Measurements from ENCODE around the gene MTUS2. TPM values are rescaled to one million over a fixed set of nuclear protein-coding genes. Genes with fewer than 3 reads are reported as not detected.

Gene MTUS2
- polyA plus RNA-seq, 1 donor from 2014 or later: 4.4 TPM

GRCh38 chr13:28983641-28984040, 163.5 kb downstream of the MTUS2 start:
- no peak overlapping the region for H3K9ac ChIP-seq (ENCODE audit: low read length)
- H3K27me3 ChIP-seq (ENCODE audit: insufficient read depth, low read depth, low read length): no peaks in the 10 kb centered on the region
- H3K27ac ChIP-seq (ENCODE audit: low read length): no peak overlapping the region
- no peak overlapping the region for H3K4me2 ChIP-seq (ENCODE audit: low read length)
- H3K79me2 ChIP-seq (replicated peaks; ENCODE audit: insufficient read depth, low read length): no peaks in the 10 kb centered on the region
- no peak overlapping the region for H2AFZ ChIP-seq (ENCODE audit: low read depth, low read length)
- no peaks in the 10 kb centered on the region for H3K9me3 ChIP-seq (ENCODE audit: low read length)
- no peaks in the 10 kb centered on the region for H3F3A ChIP-seq (ENCODE audit: insufficient read depth, low read length, poor library complexity, severe bottlenecking)
- H4K20me1 ChIP-seq (ENCODE audit: insufficient read depth): no peaks in the 10 kb centered on the region
- TF ChIP-seq EZH2 (IDR thresholded peaks at IDR 0.05; ENCODE audit: borderline replicate concordance, insufficient read depth, low read length, poor library complexity, severe bottlenecking) (no peak), MXI1 (conservative IDR thresholded peaks at IDR 0.05; ENCODE audit: poor library complexity, severe bottlenecking) (no peak), POLR2AphosphoS5 (IDR thresholded peaks at IDR 0.05) (no peak), TAF1 (IDR thresholded peaks at IDR 0.05; ENCODE audit: low read depth) (no peak), RAD21 (conservative IDR thresholded peaks at IDR 0.05) (no peak), EP300 (conservative IDR thresholded peaks at IDR 0.05; ENCODE audit: poor library complexity, severe bottlenecking) (no peak), REST (IDR thresholded peaks at IDR 0.05; ENCODE audit: borderline replicate concordance) (no peak), CTCF (IDR thresholded peaks at IDR 0.05; ENCODE audit: poor library complexity, severe bottlenecking) (no peak), SMC3 (conservative IDR thresholded peaks at IDR 0.05; ENCODE audit: poor library complexity) (no peak)
- H3K4me3 ChIP-seq (ENCODE audit: low read length): no peak overlapping the region
- H3K36me3 ChIP-seq (ENCODE audit: insufficient read depth, low read length): no peaks in the 10 kb centered on the region
- H3K9me2 ChIP-seq (ENCODE audit: insufficient read depth, low read length): no peaks in the 10 kb centered on the region

- TF ChIP-seq SMC3 (conservative IDR thresholded peaks at IDR 0.05; ENCODE audit: poor library complexity) (no peak), EP300 (conservative IDR thresholded peaks at IDR 0.05; ENCODE audit: poor library complexity, severe bottlenecking) (no peak)
Measured at GRCh38 chr13:28984326-28984725, 164.2 kb downstream of the MTUS2 start.

GRCh38 chr13:28984825-28985224, 164.7 kb downstream of the MTUS2 start:
- Histone ChIP-seq H3F3A (ENCODE audit: insufficient read depth, low read length, poor library complexity, severe bottlenecking) (no peaks in the 10 kb centered on the region), H3K9ac (ENCODE audit: low read length) (no peak overlapping the region), H3K9me2 (ENCODE audit: insufficient read depth, low read length) (no peaks in the 10 kb centered on the region), H4K20me1 (ENCODE audit: insufficient read depth) (no peaks in the 10 kb centered on the region), H3K79me2 (replicated peaks; ENCODE audit: insufficient read depth, low read length) (no peaks in the 10 kb centered on the region), H3K36me3 (ENCODE audit: insufficient read depth, low read length) (no peaks in the 10 kb centered on the region), H3K4me3 (ENCODE audit: low read length) (no peak overlapping the region), H3K27me3 (ENCODE audit: insufficient read depth, low read depth, low read length) (no peaks in the 10 kb centered on the region), H3K4me2 (ENCODE audit: low read length) (no peak overlapping the region), H2AFZ (ENCODE audit: low read depth, low read length) (no peak overlapping the region), H3K9me3 (ENCODE audit: low read length) (no peaks in the 10 kb centered on the region), H3K27ac (ENCODE audit: low read length) (no peak overlapping the region)
- TF ChIP-seq SMC3 (conservative IDR thresholded peaks at IDR 0.05; ENCODE audit: poor library complexity): no peak
- TF ChIP-seq TAF1 (IDR thresholded peaks at IDR 0.05; ENCODE audit: low read depth): no peak
- no peak for TF ChIP-seq MXI1 (conservative IDR thresholded peaks at IDR 0.05; ENCODE audit: poor library complexity, severe bottlenecking)
- TF ChIP-seq CTCF (IDR thresholded peaks at IDR 0.05; ENCODE audit: poor library complexity, severe bottlenecking): no peak
- no peak for TF ChIP-seq POLR2AphosphoS5 (IDR thresholded peaks at IDR 0.05)
- no peak for TF ChIP-seq EZH2 (IDR thresholded peaks at IDR 0.05; ENCODE audit: borderline replicate concordance, insufficient read depth, low read length, poor library complexity, severe bottlenecking)
- TF ChIP-seq RAD21 (conservative IDR thresholded peaks at IDR 0.05): no peak
- no peak for TF ChIP-seq REST (IDR thresholded peaks at IDR 0.05; ENCODE audit: borderline replicate concordance)
- no peak for TF ChIP-seq EP300 (conservative IDR thresholded peaks at IDR 0.05; ENCODE audit: poor library complexity, severe bottlenecking)

More at GRCh38 chr13:28984326-28984725, 164.2 kb downstream of the MTUS2 start:
- Histone ChIP-seq H3K4me2 (ENCODE audit: low read length) (no peak overlapping the region), H3K27me3 (ENCODE audit: insufficient read depth, low read depth, low read length) (no peaks in the 10 kb centered on the region), H4K20me1 (ENCODE audit: insufficient read depth) (no peaks in the 10 kb centered on the region), H3K9me2 (ENCODE audit: insufficient read depth, low read length) (no peaks in the 10 kb centered on the region), H3K9me3 (ENCODE audit: low read length) (no peaks in the 10 kb centered on the region), H3K79me2 (replicated peaks; ENCODE audit: insufficient read depth, low read length) (no peaks in the 10 kb centered on the region), H3K27ac (ENCODE audit: low read length) (no peak overlapping the region), H2AFZ (ENCODE audit: low read depth, low read length) (no peak overlapping the region), H3K9ac (ENCODE audit: low read length) (no peak overlapping the region), H3F3A (ENCODE audit: insufficient read depth, low read length, poor library complexity, severe bottlenecking) (no peaks in the 10 kb centered on the region), H3K4me3 (ENCODE audit: low read length) (no peak overlapping the region), H3K36me3 (ENCODE audit: insufficient read depth, low read length) (no peaks in the 10 kb centered on the region)

Measured in neural cell (in vitro differentiated cells).